IMR-90 (cell line): ENCODE results near the gene ENO3. TPM values are rescaled to one million over a fixed set of nuclear protein-coding genes. Genes with fewer than 3 reads are reported as not detected.

Source experiments
- ATAC-seq: fragments of 200-7000 bp; cut with Tn5 transposase; 2 replicates; pipeline ENCODE4 v1.9.1; 2020; ENCODE audit warnings: low read depth, mild to moderate bottlenecking, moderate library complexity
- BruUV-seq: library from RNA; stranded (reverse); fragments of 400-500 nt; replicated peaks from 2 replicates; lab custom pipeline; 2021; lab: Mats Ljungman, UMichigan
- CTCF ChIA-PET: fragments of 300-600 bp; formaldehyde crosslinking; extraction: SDS; loops from one replicate; lab custom pipeline; 2021; ENCODE audit warnings: antibody characterized with exemption; lab: Yijun Ruan, JAX
- POLR2A ChIA-PET: fragments of 300-600 bp; sonication (Branson Sonifier 250); formaldehyde crosslinking; loops from one replicate; lab custom pipeline; 2022; ENCODE audit warnings: antibody characterized with exemption; ENCODE audit not compliant: unreplicated experiment; lab: Charles Lee
- DNase-seq: peaks from one replicate; pipeline ENCODE4 v3.0.0; 2013
- H2AFZ ChIP-seq: replicated peaks from 2 replicates; pipeline ENCODE3; 2013; ENCODE audit warnings: low read length, mild to moderate bottlenecking; ENCODE audit not compliant: poor library complexity
- H2AK5ac ChIP-seq: 2 replicates; pipeline ENCODE4 v1.6.1; 2013; ENCODE audit warnings: low read depth, low read length, inconsistent platforms
- H2AK9ac ChIP-seq: replicated peaks from 2 replicates; pipeline ENCODE3; 2013; ENCODE audit warnings: mild to moderate bottlenecking, low read depth, low read length, moderate library complexity; ENCODE audit not compliant: poor library complexity
- H2BK120ac ChIP-seq: 2 replicates; pipeline ENCODE4 v1.6.1; 2013; ENCODE audit warnings: low read depth, low read length, inconsistent platforms
- H2BK15ac ChIP-seq: 3 replicates; pipeline ENCODE4 v1.6.1; 2013; ENCODE audit warnings: low read depth, low read length, inconsistent platforms
- H2BK20ac ChIP-seq: 2 replicates; pipeline ENCODE4 v1.6.1; 2013; ENCODE audit warnings: low read depth, mild to moderate bottlenecking, inconsistent platforms, low read length, moderate library complexity
- H2BK5ac ChIP-seq: 2 replicates; pipeline ENCODE4 v1.6.1; 2013; ENCODE audit warnings: mild to moderate bottlenecking, low read depth, low read length, inconsistent platforms; ENCODE audit not compliant: poor library complexity, severe bottlenecking
- H3K14ac ChIP-seq: replicated peaks from 2 replicates; pipeline ENCODE4 v1.6.1; 2013; ENCODE audit warnings: low read depth, low read length, inconsistent platforms
- H3K18ac ChIP-seq: 2 replicates; pipeline ENCODE4 v1.6.1; 2013; ENCODE audit warnings: low read depth, low read length, control low read depth
- H3K23ac ChIP-seq: 2 replicates; pipeline ENCODE4 v1.6.1; 2013; ENCODE audit warnings: low read depth, low read length, inconsistent platforms
- H3K27ac ChIP-seq: 2 replicates; pipeline ENCODE4 v1.5.1; 2013; ENCODE audit warnings: mild to moderate bottlenecking, control low read depth, low read length; ENCODE audit not compliant: insufficient read depth
- H3K27me3 ChIP-seq: 2 replicates; pipeline ENCODE4 v1.6.1; 2013; ENCODE audit warnings: low read length; ENCODE audit not compliant: control insufficient read depth, insufficient read depth
- H3K36me3 ChIP-seq: 2 replicates; pipeline ENCODE4 v1.6.1; 2013; ENCODE audit warnings: low read length, mixed read lengths; ENCODE audit not compliant: control insufficient read depth, insufficient read depth
- H3K4ac ChIP-seq: 2 replicates; pipeline ENCODE4 v1.6.1; 2013; ENCODE audit warnings: low read depth, low read length, inconsistent platforms
- H3K4me1 ChIP-seq: 2 replicates; pipeline ENCODE4 v1.6.1; 2013; ENCODE audit warnings: low read length, mixed read lengths; ENCODE audit not compliant: control insufficient read depth, insufficient read depth
- H3K4me2 ChIP-seq: 2 replicates; pipeline ENCODE4 v1.6.1; 2013; ENCODE audit warnings: low read depth, mild to moderate bottlenecking, control low read depth, low read length, moderate library complexity
- H3K4me3 ChIP-seq: 2 replicates; pipeline ENCODE4 v1.5.1; 2013; ENCODE audit warnings: low read depth, mild to moderate bottlenecking, control low read depth, low read length, moderate library complexity; ENCODE audit not compliant: insufficient read depth
- H3K56ac ChIP-seq: 2 replicates; pipeline ENCODE4 v1.6.1; 2013; ENCODE audit warnings: low read length, inconsistent platforms; ENCODE audit not compliant: insufficient read depth; ENCODE audit errors: extremely low read depth
- H3K79me1 ChIP-seq, 2 experiments: 2 replicates each; pipeline ENCODE4 v1.6.1; 2013; ENCODE audit warnings: low read length in 2 of 2, inconsistent platforms in 1 of 2, low read depth in 1 of 2
- H3K9ac ChIP-seq: 2 replicates; pipeline ENCODE4 v1.6.1; 2013; ENCODE audit warnings: low read depth, low read length, control low read depth
- H3K9me1 ChIP-seq: 2 replicates; pipeline ENCODE4 v1.6.1; 2013; ENCODE audit warnings: low read length, inconsistent platforms; ENCODE audit not compliant: insufficient read depth
- H3K9me3 ChIP-seq: 2 replicates; pipeline ENCODE4 v1.6.1; 2013; ENCODE audit warnings: low read length; ENCODE audit not compliant: control insufficient read depth, insufficient read depth
- H4K20me1 ChIP-seq: 2 replicates; pipeline ENCODE4 v1.6.1; 2013; ENCODE audit warnings: low read length, inconsistent platforms; ENCODE audit not compliant: insufficient read depth
- H4K5ac ChIP-seq: 2 replicates; pipeline ENCODE4 v1.6.1; 2013; ENCODE audit warnings: mild to moderate bottlenecking, low read depth, low read length, control low read depth
- H4K8ac ChIP-seq, 2 experiments: 2 replicates each; pipeline ENCODE4 v1.6.1; 2013; ENCODE audit warnings: low read depth in 2 of 2, low read length in 2 of 2, control low read depth in 1 of 2, inconsistent platforms in 1 of 2
- H4K91ac ChIP-seq: 2 replicates; pipeline ENCODE4 v1.6.1; 2013; ENCODE audit warnings: low read depth, low read length, inconsistent platforms; ENCODE audit not compliant: insufficient read depth
- CEBPB ChIP-seq: IDR thresholded peaks from 2 replicates; pipeline ENCODE4 v1.6.1; 2012; ENCODE audit warnings: low read depth, low read length, improper control_type of control experiment
- CHD1 ChIP-seq: IDR thresholded peaks from 2 replicates; pipeline ENCODE4 v1.6.1; 2012; ENCODE audit warnings: low read depth, low read length, improper control_type of control experiment
- CTCF ChIP-seq: conservative IDR thresholded peaks from 2 replicates; pipeline ENCODE4 v1.5.1; 2012; ENCODE audit warnings: mild to moderate bottlenecking, low read depth, low read length, improper control_type of control experiment
- RAD21 ChIP-seq: IDR thresholded peaks from 2 replicates; pipeline ENCODE4 v1.6.1; 2012; ENCODE audit warnings: low read length, improper control_type of control experiment
- SMC3 ChIP-seq: fragments of 150-350 bp; IDR thresholded peaks from 2 replicates; pipeline ENCODE4 v1.6.1; 2016; ENCODE audit warnings: low read depth, mild to moderate bottlenecking, antibody characterized with exemption, low read length, moderate library complexity
- WGBS, 2 experiments: methylation state at CpG; one replicate each; pipeline versions ENCODE4 v1.1.5 to v1.1.7; 2013; ENCODE audit warnings: missing lambda C conversion rate in 2 of 2; ENCODE audit not compliant: insufficient read length in 1 of 2; ENCODE audit errors: extremely low coverage in 2 of 2; 5-methylcytosine and 5-hydroxymethylcytosine counted together
- dilution Hi-C: fragments of 300-500 bp; cut with HindIII; formaldehyde crosslinking; loops from one replicate; pipeline ENCODE4 v1.14.3; 2018; ENCODE audit warnings: low sequenced_read_pairs; ENCODE audit not compliant: unreplicated experiment
- in situ Hi-C: fragments of 300-500 bp; cut with MboI; formaldehyde crosslinking; loops from 3 replicates; pipeline ENCODE4 v1.14.3; 2019; ENCODE audit warnings: low sequenced_read_pairs, inconsistent platforms, mixed read lengths
- intact Hi-C: fragments of 100-400 bp; cut with micrococcal nuclease; formaldehyde crosslinking; loops from 2 replicates; pipeline ENCODE4 v1.10.0; 2022
- polyA plus RNA-seq, 3 experiments: library from polyadenylated mRNA; depleted of rRNA; stranded (reverse); fragments of >200 nt; gene quantifications; 2 replicates each; pipeline ENCODE4 v1.2.3, GENCODE V29; 2012; ENCODE audit warnings: low replicate concordance in 1 of 3
- total RNA-seq: library from RNA; depleted of rRNA; stranded (reverse); fragments of >200 nt; gene quantifications from 2 replicates; pipeline ENCODE4 v1.2.3, GENCODE V29; 2012

The ENO3 gene
- total and polyA plus RNA-seq, 2 of the 4 experiments (the other 2 are of a cell fraction): 1.4 to 5.1 TPM

DNA sequence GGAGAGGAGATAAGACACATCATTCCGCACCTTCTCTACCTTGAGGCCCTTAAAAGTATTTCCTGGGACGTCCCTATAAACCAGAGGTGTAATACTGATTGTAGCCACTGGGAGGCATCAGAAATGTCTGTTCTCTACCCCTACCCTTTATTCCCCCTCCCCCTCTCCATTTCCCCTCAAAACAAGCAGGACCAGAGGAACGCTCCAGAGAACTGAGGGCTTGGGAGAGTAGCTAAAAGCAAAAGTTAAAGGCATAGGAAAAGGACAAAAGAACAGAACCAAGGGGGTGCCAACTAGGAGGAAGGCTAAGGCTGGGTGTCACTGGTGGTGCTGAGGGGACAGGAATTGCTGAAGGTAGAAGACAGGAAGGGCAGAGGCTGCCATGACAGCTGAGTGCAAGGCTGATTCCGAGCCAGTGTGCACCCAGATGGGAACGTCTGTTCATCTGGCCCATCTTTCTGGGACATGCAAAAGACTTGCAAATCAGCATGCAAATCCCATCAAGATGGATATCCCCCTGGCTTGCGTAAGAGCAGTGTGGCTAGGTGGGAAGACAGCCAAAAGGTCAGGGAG lies 29.8 kb downstream of the ENO3 start:
- H3K9ac ChIP-seq: no peak overlapping the region
- no peak overlapping the region for H2BK120ac ChIP-seq
- peaks cover 6 to 32% of the 10 kb centered on the region in 2 experiments; a peak in 2 of 4 replicates for H3K79me1 ChIP-seq
- in situ Hi-C loops: no loop called here
- no peak overlapping the region for H3K4ac ChIP-seq
- peaks cover 3% of the 10 kb centered on the region; the same call in 1 of the 2 replicates for H3K4me1 ChIP-seq
- H4K5ac ChIP-seq: no peak overlapping the region
- ChIA-PET POLR2A (no interaction called here), CTCF (interaction anchor here (1.8 kb wide), 1 partner anchor 10 kb away, joined by 6 read pairs; no protein-coding TSS in a partner anchor)
- H3K4me3 ChIP-seq: no peak overlapping the region
- H2BK20ac ChIP-seq: no peak overlapping the region
- H4K8ac ChIP-seq: no peak overlapping the region
- no peak overlapping the region for H2AFZ ChIP-seq
- 48% methylated on average over 3 of the region's 6 CpGs; no CpG with 5 or more reads in 1 of the 2 experiments for WGBS, 2 experiments
- peaks cover 49% of the 10 kb centered on the region for H3K36me3 ChIP-seq
- H3K18ac ChIP-seq: no peak overlapping the region
- H4K20me1 ChIP-seq: 0 out of 2 replicates have a peak, but pooled peaks cover 9% of the 10 kb centered on the region
- H4K91ac ChIP-seq: no peak overlapping the region
- no peak overlapping the region for H3K23ac ChIP-seq
- dilution Hi-C loops: no loop called here
- no peak overlapping the region for H3K14ac ChIP-seq
- DNase-seq: peak; percentile 46
- no peak overlapping the region for H2BK5ac ChIP-seq
- BruUV-seq: no TSS peak
- no peak overlapping the region for H3K56ac ChIP-seq
- H2AK5ac ChIP-seq: no peak overlapping the region
- peak overlapping the region; percentile 19 for H2AK9ac ChIP-seq
- no peak overlapping the region for H2BK15ac ChIP-seq
- intact Hi-C loops: loop anchor here (1.0 kb wide), 1 partner anchor 82 kb away; no protein-coding TSS in a partner anchor
- TF ChIP-seq RAD21: peak; percentile 51
- TF ChIP-seq CEBPB: peak; percentile 47; the same call in 1 of the 2 replicates
- peak; percentile 67 for TF ChIP-seq CTCF
- peak; percentile 70 for TF ChIP-seq SMC3
- TF ChIP-seq CHD1: no peak
- ATAC-seq: peak; percentile 90
- H3K4me2 ChIP-seq: no peak overlapping the region
- no peak overlapping the region for H3K27ac ChIP-seq
- peaks cover 15% of the 10 kb centered on the region for H3K9me1 ChIP-seq
- H3K27me3 ChIP-seq: no peaks in the 10 kb centered on the region
- no peaks in the 10 kb centered on the region for H3K9me3 ChIP-seq
